GM21825 (cell line): ENCODE results near the gene ADAMTS8.

Experiments
- ATAC-seq: cut with Tn5 transposase; IDR thresholded peaks from one replicate; pipeline ENCODE4 v1.9.1; 2021; ENCODE audit warnings: mild to moderate bottlenecking, moderate library complexity; ENCODE audit not compliant: unreplicated experiment

ADAMTS8 gene

GRCh38 chr11:130462101-130462885 is 33.9 kb upstream of the ADAMTS8 start:
- no peak for ATAC-seq

- no peak for ATAC-seq
Measured at GRCh38 chr11:130459521-130459920, 31.1 kb upstream of the ADAMTS8 start.

- ATAC-seq = no peak
Measured at GRCh38 chr11:130458410-130458729, 30.0 kb upstream of the ADAMTS8 start.

- no peak for ATAC-seq
Measured at GRCh38 chr11:130457623-130458409, 29.4 kb upstream of the ADAMTS8 start.

GRCh38 chr11:130456286-130456685 is 27.9 kb upstream of the ADAMTS8 start:
- ATAC-seq = no peak

GRCh38 chr11:130455483-130456127 is 27.2 kb upstream of the ADAMTS8 start:
- ATAC-seq = no peak

- no peak for ATAC-seq
Measured at GRCh38 chr11:130454491-130455252, 26.3 kb upstream of the ADAMTS8 start.

- no peak for ATAC-seq
Measured at GRCh38 chr11:130452940-130453339, 24.5 kb upstream of the ADAMTS8 start.

- no peak for ATAC-seq
Measured at GRCh38 chr11:130452176-130452575, 23.8 kb upstream of the ADAMTS8 start.

- no peak for ATAC-seq
Measured at GRCh38 chr11:130451231-130452019, 23.0 kb upstream of the ADAMTS8 start.

- ATAC-seq = no peak
Measured at GRCh38 chr11:130449996-130450769, 21.8 kb upstream of the ADAMTS8 start.

- no peak for ATAC-seq
Measured at GRCh38 chr11:130449310-130449990, 21.0 kb upstream of the ADAMTS8 start.

- no peak for ATAC-seq
Measured at GRCh38 chr11:130448416-130449309, 20.3 kb upstream of the ADAMTS8 start, which contains the start of gene ADAMTS15. Gene ADAMTS15 (plus strand): TSS chr11:130448645. CDS start chr11:130448974, 329 bp downstream.

- no peak for ATAC-seq
Measured at GRCh38 chr11:130448039-130448415, 19.6 kb upstream of the ADAMTS8 start.

GRCh38 chr11:130445788-130446187 is 17.4 kb upstream of the ADAMTS8 start:
- no peak for ATAC-seq

GRCh38 chr11:130442737-130443136 is 14.3 kb upstream of the ADAMTS8 start:
- ATAC-seq = no peak

GRCh38 chr11:130441719-130442118 is 13.3 kb upstream of the ADAMTS8 start:
- no peak for ATAC-seq

- no peak for ATAC-seq
Measured at GRCh38 chr11:130439876-130440275, 11.5 kb upstream of the ADAMTS8 start.
